GM12891 (cell line): Measurements from ENCODE around the gene DISP3.

Experiments
- PAX5 ChIP-seq: IDR thresholded peaks from 2 replicates; pipeline ENCODE4 v1.6.1; 2011; ENCODE audit warnings: low read length, moderate library complexity, mild to moderate bottlenecking; ENCODE audit not compliant: insufficient read depth, severe bottlenecking
- POLR2A ChIP-seq: IDR thresholded peaks from 2 replicates; pipeline ENCODE4 v1.6.1; 2011; ENCODE audit warnings: low read depth, low read length, control low read depth
- POLR2AphosphoS5 ChIP-seq: IDR thresholded peaks from 2 replicates; pipeline ENCODE4 v1.6.1; 2011; ENCODE audit warnings: low read depth, low read length, control low read depth
- TAF1 ChIP-seq: IDR thresholded peaks from 2 replicates; pipeline ENCODE4 v1.6.1; 2011; ENCODE audit warnings: low read depth, low read length, control low read depth

DNA sequence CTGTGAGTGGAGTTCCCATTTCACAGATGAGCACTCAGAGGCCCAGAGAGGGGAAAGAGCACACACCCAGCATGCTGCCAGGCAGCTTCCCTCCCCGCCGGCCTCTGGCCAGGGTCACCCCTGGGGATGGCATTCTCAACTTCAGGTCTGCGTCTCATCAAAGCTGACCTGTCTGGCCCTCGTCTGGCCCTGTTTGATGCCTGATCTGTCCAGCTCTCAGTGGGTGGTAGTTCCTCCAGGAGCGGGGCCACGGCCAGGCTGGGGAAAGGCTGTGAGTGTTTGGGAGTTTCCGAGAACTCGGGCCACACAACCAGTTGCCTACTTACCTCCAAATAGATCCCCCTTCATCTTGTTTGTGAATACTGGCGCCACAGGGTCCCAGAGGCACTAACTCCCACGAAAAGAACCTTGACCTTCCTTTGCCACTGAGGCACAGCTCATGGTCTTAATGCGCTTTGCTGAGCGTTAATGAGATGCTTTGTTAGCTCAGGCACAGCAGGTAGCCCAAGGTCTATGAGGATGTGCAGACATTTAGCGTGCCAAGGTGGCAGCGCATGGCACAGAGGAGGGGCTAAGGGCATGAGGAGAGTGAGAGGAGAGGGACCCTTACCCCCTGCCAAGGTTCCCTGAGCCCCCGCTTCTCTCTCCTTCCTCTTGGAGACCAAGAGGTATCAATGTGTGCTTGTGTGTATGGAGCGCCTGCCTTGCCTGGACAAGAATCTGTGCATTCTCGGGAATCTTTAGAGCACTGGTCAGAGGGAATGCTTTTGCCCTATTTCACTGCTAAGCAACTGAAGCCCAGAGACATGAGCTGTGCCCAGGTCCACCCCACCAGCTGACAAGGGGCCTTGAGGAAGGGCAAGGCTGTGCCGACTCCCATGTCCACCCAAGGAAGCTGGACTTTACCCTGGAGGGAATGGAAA is 61.2 kb downstream of the DISP3 start:
- TF ChIP-seq TAF1 (no peak), POLR2A (no peak), POLR2AphosphoS5 (no peak), PAX5 (no peak)
